HG03139 (cell line): ENCODE data around the gene LRRD1.
A peak's percentile ranks its signal among the peaks of the same experiment; 100 is the strongest.
"Not testable (repeated sequence)": the region's sequence is repeated elsewhere in the genome, so short reads cannot be mapped to it uniquely, and the experiment has no call there.

ENCODE experiments used
- ATAC-seq: cut with Tn5 transposase; IDR thresholded peaks from one replicate; pipeline ENCODE4 v1.9.1; 2021; ENCODE audit not compliant: unreplicated experiment

LRRD1 gene

GRCh38 chr7:92178928-92179924 lies at the start of gene LRRD1:
LRRD1 (minus strand) TSS chr7:92179142; CDS start chr7:92165202, 13,940 bp downstream.
- peak; percentile 98 for ATAC-seq

DNA sequence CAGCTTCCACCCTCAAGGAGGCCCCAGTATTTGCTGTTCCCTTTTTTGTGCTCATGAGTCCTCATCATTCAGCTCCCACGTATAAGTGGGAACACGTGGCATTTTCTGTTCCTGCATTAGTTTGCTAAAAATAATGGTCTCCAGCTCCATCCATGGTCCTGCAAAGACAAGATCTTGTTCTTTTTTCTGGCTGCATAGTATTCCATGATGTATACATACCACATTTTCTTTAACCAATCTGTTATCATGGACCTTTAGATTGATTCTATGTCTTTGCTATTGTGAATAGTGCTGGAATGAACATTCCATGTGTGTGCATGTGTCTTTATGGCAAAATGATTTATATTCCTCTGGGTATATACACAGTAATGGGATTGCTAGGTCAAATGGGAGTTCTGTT lies 49.8 kb upstream of the LRRD1 start:
- ATAC-seq, result no peak

GRCh38 chr7:92228100-92228499 lies 49.2 kb upstream of the LRRD1 start:
- ATAC-seq, result no peak

DNA sequence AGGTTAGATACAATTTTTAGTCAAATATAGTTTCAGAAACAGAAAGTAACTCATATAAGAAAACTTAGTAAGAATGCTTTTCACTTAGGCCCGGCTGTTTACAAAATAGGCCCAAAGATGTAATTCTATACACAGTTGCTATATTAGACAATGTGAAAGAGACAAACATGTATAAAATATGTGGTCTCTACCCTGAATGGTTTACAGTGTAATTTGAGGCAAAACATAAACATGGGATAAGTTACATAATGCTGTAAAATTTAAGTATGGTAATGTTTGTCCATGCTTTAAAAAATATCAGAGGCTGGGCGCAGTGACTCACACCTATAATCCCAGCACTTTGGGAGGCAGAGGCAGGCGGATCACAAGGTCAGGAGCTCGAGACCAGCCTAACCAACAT lies 48.0 kb upstream of the LRRD1 start:
- no peak for ATAC-seq

- no peak for ATAC-seq
Measured at GRCh38 chr7:92221766-92222165, 42.8 kb upstream of the LRRD1 start.

- no peak for ATAC-seq
Measured at GRCh38 chr7:92206672-92207071, 27.7 kb upstream of the LRRD1 start.

- ATAC-seq, result no peak
Measured at GRCh38 chr7:92205987-92206386, 27.0 kb upstream of the LRRD1 start.

- ATAC-seq, result no peak
Measured at GRCh38 chr7:92200791-92201190, 21.8 kb upstream of the LRRD1 start.

- no peak for ATAC-seq
Measured at GRCh38 chr7:92192326-92192725, 13.4 kb upstream of the LRRD1 start.

DNA sequence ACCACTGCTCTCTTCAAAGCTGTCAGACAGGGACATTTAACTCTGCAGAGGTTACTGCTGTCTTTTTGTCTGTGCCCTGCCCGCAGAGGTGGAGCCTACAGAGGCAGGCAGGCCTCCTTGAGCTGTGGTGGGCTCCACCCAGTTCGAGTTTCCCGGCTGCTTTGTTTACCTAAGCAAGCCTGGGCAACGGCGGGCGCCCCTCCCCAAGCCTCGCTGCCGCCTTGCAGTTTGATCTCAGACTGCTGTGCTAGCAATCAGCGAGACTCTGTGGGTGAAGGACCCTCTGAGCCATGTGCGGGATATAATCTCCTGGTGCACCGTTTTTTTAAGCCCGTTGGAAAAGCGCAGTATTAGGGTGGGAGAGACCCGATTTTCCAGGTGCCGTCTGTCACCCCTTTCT lies 10.3 kb upstream of the LRRD1 start:
- ATAC-seq, result not testable (repeated sequence)

- not testable (repeated sequence) for ATAC-seq
Measured at GRCh38 chr7:92184294-92184693, 5.4 kb upstream of the LRRD1 start.

GRCh38 chr7:92177362-92177761 lies 1.6 kb downstream of the LRRD1 start:
- ATAC-seq, result no peak

DNA sequence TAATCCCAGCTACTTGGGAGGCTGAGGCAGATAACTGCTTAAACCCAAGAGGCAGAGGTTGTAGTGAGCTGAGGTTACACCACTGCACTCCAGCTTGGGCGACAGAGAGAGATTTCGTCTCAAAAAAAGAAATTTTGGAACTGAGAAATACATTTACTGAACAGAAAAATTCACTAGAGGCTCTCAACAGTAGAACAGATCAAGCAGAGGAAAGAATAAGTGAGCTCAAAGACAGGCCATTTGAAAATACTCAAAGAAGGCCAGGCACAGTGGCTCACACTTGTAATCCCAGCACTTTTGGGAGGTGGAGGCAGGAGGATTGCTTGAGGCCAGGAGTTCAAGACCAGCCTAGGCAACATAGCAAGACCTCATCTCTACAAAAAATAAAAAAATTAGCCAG lies 9.4 kb downstream of the LRRD1 start:
- not testable (repeated sequence) for ATAC-seq

- ATAC-seq, result no peak
Measured at GRCh38 chr7:92161271-92161670, 17.7 kb downstream of the LRRD1 start.

- peak; percentile 84 for ATAC-seq
Measured at GRCh38 chr7:92158660-92159575, 20.0 kb downstream of the LRRD1 start.

GRCh38 chr7:92156990-92157389 lies 22.0 kb downstream of the LRRD1 start:
- ATAC-seq, result no peak

- no peak for ATAC-seq
Measured at GRCh38 chr7:92155108-92155739, 23.7 kb downstream of the LRRD1 start.

DNA sequence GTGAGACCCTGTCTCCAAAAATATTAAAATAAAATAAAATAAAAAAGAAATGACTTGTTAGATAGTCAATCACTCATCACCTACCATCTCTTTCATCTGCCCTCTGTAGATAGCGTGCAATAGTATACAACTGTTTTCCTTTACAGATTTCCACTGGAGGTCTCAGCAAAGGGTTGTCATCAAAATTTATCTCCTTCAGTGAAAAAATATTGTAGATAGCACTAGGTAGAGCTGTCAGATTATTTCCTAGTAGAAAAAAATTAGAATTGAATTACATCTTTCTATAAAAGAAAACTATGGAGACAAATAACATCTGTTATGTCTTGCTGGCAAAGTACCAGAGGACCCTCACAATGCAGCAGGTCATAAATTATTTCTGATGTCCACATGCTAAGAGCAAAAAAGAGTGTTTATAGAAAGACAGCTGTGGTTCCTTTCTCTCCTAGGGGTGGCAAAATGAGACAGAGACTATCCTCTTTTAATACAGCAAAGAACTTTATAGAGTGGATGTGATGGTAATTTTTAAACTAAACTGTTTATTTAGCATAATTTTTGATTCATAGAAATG lies 28.4 kb downstream of the LRRD1 start:
- ATAC-seq, result no peak

DNA sequence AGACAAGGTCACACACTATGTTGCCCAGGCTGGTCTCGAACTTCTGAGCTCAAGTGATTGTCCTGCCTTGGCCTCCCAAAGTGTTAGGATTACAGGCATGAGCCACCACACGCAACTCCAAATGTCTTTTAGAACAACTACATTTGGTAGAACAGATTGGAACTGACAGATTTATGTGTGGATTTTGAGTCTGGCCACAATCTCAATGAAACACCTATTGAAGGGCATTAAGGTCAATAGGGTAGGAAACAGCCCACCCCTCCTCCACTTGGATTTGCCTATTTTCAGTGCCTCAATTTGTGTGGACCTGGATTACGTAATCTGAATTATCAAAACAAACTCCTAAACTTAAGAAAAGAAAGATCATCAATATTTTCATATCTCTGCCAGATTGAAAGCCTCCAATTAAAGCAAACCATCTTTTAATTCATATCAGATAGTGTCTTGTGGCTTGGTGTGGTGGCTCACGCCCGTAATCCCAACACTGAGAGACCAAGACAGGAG lies 29.2 kb downstream of the LRRD1 start:
- no peak for ATAC-seq

DNA sequence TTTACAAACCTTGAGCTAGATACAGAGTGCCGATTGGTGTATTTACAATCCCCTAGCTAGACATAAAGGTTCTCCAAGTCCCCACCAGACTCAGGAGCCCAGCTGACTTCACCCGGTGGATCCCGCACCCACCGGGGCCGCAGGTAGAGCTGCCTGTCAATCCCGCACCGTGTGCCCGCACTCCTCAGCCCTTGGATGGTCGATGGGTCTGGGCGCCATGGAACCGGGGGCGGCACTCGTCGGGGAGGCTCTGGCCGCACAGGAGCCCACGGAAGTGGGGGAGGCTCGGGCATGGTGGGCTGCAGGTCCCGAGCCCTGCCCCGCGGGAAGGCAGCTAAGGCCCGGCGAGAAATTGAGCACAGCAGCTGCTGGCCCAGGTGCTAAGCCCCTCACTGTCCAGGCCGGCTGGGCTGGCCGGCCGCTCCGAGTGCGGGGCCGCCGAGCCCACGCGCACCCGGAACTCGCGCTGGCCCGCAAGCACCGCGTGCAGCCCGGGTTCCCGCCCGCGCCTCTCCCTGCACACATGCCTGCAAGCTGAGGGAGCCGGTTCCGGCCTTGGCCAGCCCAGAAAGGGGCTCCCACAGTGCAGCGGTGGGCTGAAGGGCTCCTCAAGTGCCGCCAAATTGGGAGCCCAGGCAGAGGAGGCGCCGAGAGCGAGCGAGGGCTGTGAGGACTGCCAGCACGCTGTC lies 35.6 kb downstream of the LRRD1 start:
- not testable (repeated sequence) for ATAC-seq
